IPS-18c (cell line): Measurements from ENCODE around the gene SLC35E2B.
A peak's percentile ranks its signal among the peaks of the same experiment; 100 is the strongest.
"Not testable (repeated sequence)": the region's sequence is repeated elsewhere in the genome, so short reads cannot be mapped to it uniquely, and the experiment has no call there.

Experiments
- H3K4me3 ChIP-seq: 2 replicates; pipeline ENCODE4 v1.7.0; 2013; ENCODE audit warnings: low read depth, mild to moderate bottlenecking, low read length, moderate library complexity; ENCODE audit not compliant: insufficient read depth
- H3K9me3 ChIP-seq: one replicate; pipeline ENCODE4 v1.6.1; 2013; ENCODE audit warnings: mild to moderate bottlenecking, low read length, moderate library complexity; ENCODE audit not compliant: control insufficient read depth, insufficient read depth

SLC35E2B gene

GRCh38 chr1:1662830-1663560 lies 29.6 kb downstream of the SLC35E2B start:
- H3K9me3 ChIP-seq, H3K4me3 ChIP-seq: not testable (repeated sequence)

- H3K4me3 ChIP-seq, H3K9me3 ChIP-seq: not testable (repeated sequence)
These were observed 30.2 kb downstream of the SLC35E2B start for GRCh38 chr1:1662392-1662791.

GRCh38 chr1:1658583-1659549 lies 33.7 kb downstream of the SLC35E2B start, which contains the start of gene CDK11B:
CDK11B (minus strand) TSS chr1:1659004; CDS start chr1:1657485, 1,519 bp downstream.
- H3K9me3 ChIP-seq = not testable (repeated sequence)
- H3K4me3 ChIP-seq = peak within 1 kb of the TSS; percentile 59

- H3K9me3 ChIP-seq, H3K4me3 ChIP-seq: not testable (repeated sequence)
These were observed 44.3 kb downstream of the SLC35E2B start for GRCh38 chr1:1648265-1648664.

- H3K4me3 ChIP-seq, H3K9me3 ChIP-seq: not testable (repeated sequence)
These were observed 44.9 kb downstream of the SLC35E2B start for GRCh38 chr1:1647567-1648241.

- H3K9me3 ChIP-seq, H3K4me3 ChIP-seq: not testable (repeated sequence)
These were observed 46.3 kb downstream of the SLC35E2B start for GRCh38 chr1:1646326-1646725.

GRCh38 chr1:1640711-1641461 lies 51.7 kb downstream of the SLC35E2B start:
- H3K4me3 ChIP-seq, H3K9me3 ChIP-seq: not testable (repeated sequence)

- H3K9me3 ChIP-seq, H3K4me3 ChIP-seq: not testable (repeated sequence)
These were observed 52.5 kb downstream of the SLC35E2B start for GRCh38 chr1:1640081-1640480.

GRCh38 chr1:1639368-1639767 lies 53.2 kb downstream of the SLC35E2B start:
- H3K9me3 ChIP-seq, H3K4me3 ChIP-seq: not testable (repeated sequence)

- H3K9me3 ChIP-seq, H3K4me3 ChIP-seq: not testable (repeated sequence)
These were observed 54.1 kb downstream of the SLC35E2B start for GRCh38 chr1:1638528-1638927.

- not testable (repeated sequence) for H3K9me3 ChIP-seq, H3K4me3 ChIP-seq
These were observed 55.1 kb downstream of the SLC35E2B start for GRCh38 chr1:1637479-1637875.

- not testable (repeated sequence) for H3K4me3 ChIP-seq
These were observed 55.7 kb downstream of the SLC35E2B start for GRCh38 chr1:1636621-1637478.

GRCh38 chr1:1634613-1635012 lies 58.0 kb downstream of the SLC35E2B start:
- not testable (repeated sequence) for H3K4me3 ChIP-seq, H3K9me3 ChIP-seq

More at GRCh38 chr1:1636621-1637478, 55.7 kb downstream of the SLC35E2B start:
- H3K9me3 ChIP-seq = not testable (repeated sequence)

GRCh38 chr1:1633409-1633808 lies 59.2 kb downstream of the SLC35E2B start:
- not testable (repeated sequence) for H3K4me3 ChIP-seq, H3K9me3 ChIP-seq

- peak within 1 kb of the TSS; percentile 38; the same call in 1 of the 2 replicates for H3K4me3 ChIP-seq
These were observed 60.7 kb downstream of the SLC35E2B start, which contains the start of gene MMP23B for GRCh38 chr1:1631782-1632420. MMP23B (plus strand) TSS chr1:1632173; CDS start chr1:1632219, 46 bp downstream.

More at GRCh38 chr1:1631782-1632420, 60.7 kb downstream of the SLC35E2B start, which contains the start of gene MMP23B:
- H3K9me3 ChIP-seq = no peaks in the 10 kb centered on the region
